ENCODE data around the gene ESRRG. TPM values are rescaled to one million over a fixed set of nuclear protein-coding genes. Genes with fewer than 3 reads are reported as not detected.

ESRRG gene
- total and polyA plus RNA-seq, 2 of the 8 experiments (the other 6 are each of a cell fraction or from before 2014, with no cell fraction given) = 0.59 to 1.4 TPM

GRCh38 chr1:216750961-216751360 lies 27.7 kb upstream of the ESRRG start (continued):
- TF ChIP-seq SP1 (IDR thresholded peaks at IDR 0.05; ENCODE audit: low read depth, low read length) (no peak), BRCA1 (IDR thresholded peaks at IDR 0.05; ENCODE audit: low read depth, low read length) (no peak)

Data from H1 (cell line).